HG03039 (cell line): ENCODE results near the gene FGD5.
"Not testable (repeated sequence)": the region's sequence is repeated elsewhere in the genome, so short reads cannot be mapped to it uniquely, and the experiment has no call there.

Source experiments
- ATAC-seq: cut with Tn5 transposase; IDR thresholded peaks from one replicate; pipeline ENCODE4 v1.9.1; 2021; ENCODE audit warnings: mild to moderate bottlenecking, moderate library complexity; ENCODE audit not compliant: unreplicated experiment

The FGD5 gene

GRCh38 chr3:14899993-14900618 is 81.3 kb downstream of the FGD5 start:
- ATAC-seq = no peak

- no peak for ATAC-seq
These were observed 82.4 kb downstream of the FGD5 start for GRCh38 chr3:14900881-14901873.

- ATAC-seq = no peak
These were observed 84.0 kb downstream of the FGD5 start for GRCh38 chr3:14902719-14903118.

GRCh38 chr3:14903501-14903900 is 84.7 kb downstream of the FGD5 start:
- ATAC-seq = not testable (repeated sequence)

GRCh38 chr3:14905055-14905657 is 86.4 kb downstream of the FGD5 start:
- no peak for ATAC-seq

- no peak for ATAC-seq
These were observed 87.7 kb downstream of the FGD5 start for GRCh38 chr3:14906355-14906971.

- no peak for ATAC-seq
These were observed 88.5 kb downstream of the FGD5 start for GRCh38 chr3:14907043-14907966.

- ATAC-seq = no peak
These were observed 90.5 kb downstream of the FGD5 start for GRCh38 chr3:14909250-14909649.

GRCh38 chr3:14911651-14912050 is 92.9 kb downstream of the FGD5 start:
- ATAC-seq = no peak

GRCh38 chr3:14913071-14913925 is 94.5 kb downstream of the FGD5 start:
- ATAC-seq = no peak

- ATAC-seq = no peak
These were observed 95.4 kb downstream of the FGD5 start for GRCh38 chr3:14913926-14914778.

GRCh38 chr3:14914779-14915117 is 96.0 kb downstream of the FGD5 start:
- no peak for ATAC-seq

- ATAC-seq = no peak
These were observed 97.0 kb downstream of the FGD5 start for GRCh38 chr3:14915636-14916222.

GRCh38 chr3:14918356-14918860 is 99.6 kb downstream of the FGD5 start:
- ATAC-seq = no peak

GRCh38 chr3:14920536-14920935 is 101.8 kb downstream of the FGD5 start:
- ATAC-seq = no peak

- peak; percentile 49 for ATAC-seq
These were observed 102.4 kb downstream of the FGD5 start for GRCh38 chr3:14921034-14921616.
